ENCODE data around the gene LYPD6B. TPM values are rescaled to one million over a fixed set of nuclear protein-coding genes. Genes with fewer than 3 reads are reported as not detected.

LYPD6B gene
- total RNA-seq, 1 donor = 2.5 TPM

DNA sequence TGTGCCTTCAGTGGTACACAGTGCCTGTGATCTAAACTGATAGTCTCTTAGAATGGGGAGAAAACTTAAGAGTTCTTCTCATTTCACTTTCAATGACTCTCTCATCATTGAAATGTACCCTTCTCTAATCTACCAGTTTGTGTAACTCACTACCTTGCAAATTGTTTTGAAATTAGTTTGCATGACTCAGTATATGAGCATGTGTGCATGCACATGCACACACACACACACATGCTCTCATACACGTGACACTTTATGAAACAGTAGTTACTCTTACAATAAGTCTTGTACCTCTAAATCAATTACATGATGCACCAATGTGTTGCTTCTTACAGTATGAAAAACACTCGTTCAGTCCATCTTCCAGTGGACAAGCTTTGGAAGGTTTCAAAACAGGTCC lies 10.6 kb downstream of the LYPD6B start:
- Histone ChIP-seq H3K27ac (ENCODE audit: low read depth, low read length) (peak overlapping the region; percentile 78), H4K20me1 (ENCODE audit: insufficient read depth, low read length) (no peaks in the 10 kb centered on the region), H3K27me3 (ENCODE audit: insufficient read depth, low read length) (no peaks in the 10 kb centered on the region), H3K79me2 (ENCODE audit: insufficient read depth, low read length) (no peaks in the 10 kb centered on the region), H3K4me2 (ENCODE audit: insufficient read depth, low read length) (no peak overlapping the region), H3K9me3 (ENCODE audit: low read depth, low read length) (no peaks in the 10 kb centered on the region), H2AFZ (ENCODE audit: low read length) (no peak overlapping the region), H3K4me3 (ENCODE audit: insufficient read depth, low read length) (no peak overlapping the region), H3K4me1 (ENCODE audit: insufficient read depth, low read length) (peaks cover 15% of the 10 kb centered on the region), H3K36me3 (ENCODE audit: insufficient read depth, low read length) (no peaks in the 10 kb centered on the region)
- TF ChIP-seq, protein P1, sequence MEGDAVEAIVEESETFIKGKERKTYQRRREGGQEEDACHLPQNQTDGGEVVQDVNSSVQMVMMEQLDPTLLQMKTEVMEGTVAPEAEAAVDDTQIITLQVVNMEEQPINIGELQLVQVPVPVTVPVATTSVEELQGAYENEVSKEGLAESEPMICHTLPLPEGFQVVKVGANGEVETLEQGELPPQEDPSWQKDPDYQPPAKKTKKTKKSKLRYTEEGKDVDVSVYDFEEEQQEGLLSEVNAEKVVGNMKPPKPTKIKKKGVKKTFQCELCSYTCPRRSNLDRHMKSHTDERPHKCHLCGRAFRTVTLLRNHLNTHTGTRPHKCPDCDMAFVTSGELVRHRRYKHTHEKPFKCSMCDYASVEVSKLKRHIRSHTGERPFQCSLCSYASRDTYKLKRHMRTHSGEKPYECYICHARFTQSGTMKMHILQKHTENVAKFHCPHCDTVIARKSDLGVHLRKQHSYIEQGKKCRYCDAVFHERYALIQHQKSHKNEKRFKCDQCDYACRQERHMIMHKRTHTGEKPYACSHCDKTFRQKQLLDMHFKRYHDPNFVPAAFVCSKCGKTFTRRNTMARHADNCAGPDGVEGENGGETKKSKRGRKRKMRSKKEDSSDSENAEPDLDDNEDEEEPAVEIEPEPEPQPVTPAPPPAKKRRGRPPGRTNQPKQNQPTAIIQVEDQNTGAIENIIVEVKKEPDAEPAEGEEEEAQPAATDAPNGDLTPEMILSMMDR (IDR thresholded peaks at IDR 0.05; ENCODE audit: extremely low read depth, low read depth, low read length) = no peak
- no peak for DNase-seq (ENCODE audit: insufficient read length, low spot score, missing footprints)

GRCh38 chr2:149050188-149050587 lies 11.7 kb downstream of the LYPD6B start:
- TF ChIP-seq, protein P1 (IDR thresholded peaks at IDR 0.05; ENCODE audit: extremely low read depth, low read depth, low read length) = no peak
- H4K20me1 ChIP-seq (ENCODE audit: insufficient read depth, low read length) = no peaks in the 10 kb centered on the region
- DNase-seq (ENCODE audit: insufficient read length, low spot score, missing footprints) = no peak
- peak overlapping the region; percentile 42 for H2AFZ ChIP-seq (ENCODE audit: low read length)
- no peaks in the 10 kb centered on the region for H3K27me3 ChIP-seq (ENCODE audit: insufficient read depth, low read length)
- no peaks in the 10 kb centered on the region for H3K36me3 ChIP-seq (ENCODE audit: insufficient read depth, low read length)
- H3K9me3 ChIP-seq (ENCODE audit: low read depth, low read length) = no peaks in the 10 kb centered on the region
- H3K4me1 ChIP-seq (ENCODE audit: insufficient read depth, low read length) = peaks cover 15% of the 10 kb centered on the region
- peak overlapping the region; percentile 23 for H3K4me2 ChIP-seq (ENCODE audit: insufficient read depth, low read length)
- peak overlapping the region; percentile 78 for H3K27ac ChIP-seq (ENCODE audit: low read depth, low read length)
- no peaks in the 10 kb centered on the region for H3K79me2 ChIP-seq (ENCODE audit: insufficient read depth, low read length)
- H3K4me3 ChIP-seq (ENCODE audit: insufficient read depth, low read length) = no peak overlapping the region

DNA sequence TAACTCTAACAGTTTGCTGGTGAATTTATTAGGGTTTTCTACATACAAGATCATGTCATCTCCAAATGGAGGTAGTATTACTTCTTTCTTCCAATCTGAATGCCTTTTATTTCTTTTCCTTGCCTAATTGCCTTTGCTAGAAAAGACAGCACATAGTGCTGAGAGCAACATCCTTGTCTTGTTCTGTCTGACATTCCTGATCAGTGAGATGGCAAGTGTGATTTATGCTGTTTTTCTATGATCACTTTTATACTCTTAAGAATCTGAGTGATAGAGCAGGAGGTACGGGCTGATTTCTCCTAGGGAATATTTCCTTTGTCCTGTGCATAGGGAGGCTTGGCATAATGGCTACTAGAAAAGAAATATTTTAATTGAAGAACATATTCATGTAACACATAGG lies 17.3 kb downstream of the LYPD6B start:
- Histone ChIP-seq H3K27ac (ENCODE audit: low read depth, low read length) (no peak overlapping the region), H2AFZ (ENCODE audit: low read length) (no peak overlapping the region)
- no peak for DNase-seq (ENCODE audit: insufficient read length, low spot score, missing footprints)

GRCh38 chr2:149056541-149057255 lies 18.2 kb downstream of the LYPD6B start:
- H3K9me3 ChIP-seq (ENCODE audit: low read depth, low read length) = no peaks in the 10 kb centered on the region
- peaks cover 5% of the 10 kb centered on the region for H3K4me1 ChIP-seq (ENCODE audit: insufficient read depth, low read length)
- H3K27ac ChIP-seq (ENCODE audit: low read depth, low read length) = no peak overlapping the region
- H3K4me2 ChIP-seq (ENCODE audit: insufficient read depth, low read length) = no peak overlapping the region
- TF ChIP-seq, protein P1 (IDR thresholded peaks at IDR 0.05; ENCODE audit: extremely low read depth, low read depth, low read length) = no peak
- no peak overlapping the region for H2AFZ ChIP-seq (ENCODE audit: low read length)
- H3K79me2 ChIP-seq (ENCODE audit: insufficient read depth, low read length) = no peaks in the 10 kb centered on the region
- H3K4me3 ChIP-seq (ENCODE audit: insufficient read depth, low read length) = no peak overlapping the region
- no peaks in the 10 kb centered on the region for H3K27me3 ChIP-seq (ENCODE audit: insufficient read depth, low read length)
- H3K36me3 ChIP-seq (ENCODE audit: insufficient read depth, low read length) = no peaks in the 10 kb centered on the region
- DNase-seq (ENCODE audit: insufficient read length, low spot score, missing footprints) = no peak
- H4K20me1 ChIP-seq (ENCODE audit: insufficient read depth, low read length) = no peaks in the 10 kb centered on the region

More for the DNA sequence above, 17.3 kb downstream of the LYPD6B start:
- no peak overlapping the region for H3K4me2 ChIP-seq (ENCODE audit: insufficient read depth, low read length)
- no peaks in the 10 kb centered on the region for H3K36me3 ChIP-seq (ENCODE audit: insufficient read depth, low read length)
- peaks cover 5% of the 10 kb centered on the region for H3K4me1 ChIP-seq (ENCODE audit: insufficient read depth, low read length)
- TF ChIP-seq, protein P1 (IDR thresholded peaks at IDR 0.05; ENCODE audit: extremely low read depth, low read depth, low read length) = no peak
- H3K4me3 ChIP-seq (ENCODE audit: insufficient read depth, low read length) = no peak overlapping the region
- no peaks in the 10 kb centered on the region for H3K9me3 ChIP-seq (ENCODE audit: low read depth, low read length)
- H3K79me2 ChIP-seq (ENCODE audit: insufficient read depth, low read length) = no peaks in the 10 kb centered on the region
- no peaks in the 10 kb centered on the region for H4K20me1 ChIP-seq (ENCODE audit: insufficient read depth, low read length)
- H3K27me3 ChIP-seq (ENCODE audit: insufficient read depth, low read length) = no peaks in the 10 kb centered on the region

Data from osteoblast (primary cell).